ENCODE results near the gene ETV6. TPM values are rescaled to one million over a fixed set of nuclear protein-coding genes. Genes with fewer than 3 reads are reported as not detected.

ETV6 gene
- total and polyA plus RNA-seq, 2 of the 8 experiments (the other 6 are each of a cell fraction or from before 2014, with no cell fraction given), result 5.5 to 23.9 TPM

GRCh38 chr12:11734580-11735180 lies 85.2 kb downstream of the ETV6 start (continued):
- TF ChIP-seq CEBPB (IDR thresholded peaks at IDR 0.05; ENCODE audit: low read depth, low read length), result no peak
- no peak for TF ChIP-seq SUZ12 (IDR thresholded peaks at IDR 0.05; ENCODE audit: low read length)
- no peak for TF ChIP-seq TCF12 (IDR thresholded peaks at IDR 0.05; ENCODE audit: low read depth, low read length)
- no peak for TF ChIP-seq HDAC2 (IDR thresholded peaks at IDR 0.05; ENCODE audit: borderline replicate concordance in 1 of 2, low read depth in 2 of 2, low read length in 2 of 2)

Data from H1 (cell line).